HFFc6 (cell line): Measurements from ENCODE around the gene WRAP73. TPM values are rescaled to one million over a fixed set of nuclear protein-coding genes. Genes with fewer than 3 reads are reported as not detected.

Experiments
- DNase-seq: peaks from one replicate; pipeline ENCODE4 v3.0.0-alpha.2; 2018
- H3K27ac Mint-ChIP-seq: 2 replicates; pipeline ENCODE4 v1.8.0; 2020; ENCODE audit warnings: mild to moderate bottlenecking, mixed read lengths
- H3K27me3 Mint-ChIP-seq: 2 replicates; pipeline ENCODE4 v1.8.0; 2021; ENCODE audit warnings: mild to moderate bottlenecking, moderate library complexity, mixed read lengths; ENCODE audit not compliant: insufficient read depth
- H3K36me3 Mint-ChIP-seq: 2 replicates; pipeline ENCODE4 v1.8.0; 2021; ENCODE audit warnings: low read depth, mixed read lengths
- H3K4me1 Mint-ChIP-seq: 2 replicates; pipeline ENCODE4 v1.8.0; 2020; ENCODE audit warnings: low read depth, mixed read lengths
- H3K4me3 Mint-ChIP-seq: 2 replicates; pipeline ENCODE4 v1.8.0; 2020; ENCODE audit warnings: mild to moderate bottlenecking, moderate library complexity, mixed read lengths
- H3K9me3 Mint-ChIP-seq: 2 replicates; pipeline ENCODE4 v1.8.0; 2020; ENCODE audit warnings: mild to moderate bottlenecking, mixed read lengths
- CTCF ChIP-seq: fragments of 200-600 bp; sonication (generic); IDR thresholded peaks from 2 replicates; pipeline ENCODE4 v1.5.0; 2021; ENCODE audit warnings: antibody characterized with exemption, mild to moderate bottlenecking
- long read RNA-seq: library from polyadenylated mRNA; unstranded; transcript quantifications from one replicate; pipeline ENCODE4 v2.0.0, GENCODE V29; 2019
- total RNA-seq, 6 experiments: library from RNA; stranded (reverse); fragmentation: NEBNext Ultra II Directional; extraction: Animal tissue kit (Norgen Biotek cat#: 25700); gene quantifications; 2 replicates in 1 of 6; 3 replicates in 5 of 6; pipeline ENCODE4 v1.2.3, GENCODE V29; 2021

The WRAP73 gene
- total RNA-seq = 10 to 100 TPM; 11.8 to 14.8 (median 14.3) TPM
- long read RNA-seq, transcript WRAP73-201 (12 exons, 1,665 nt) = major isoform, 15 of 26 reads
- long read RNA-seq, partial matches to known transcripts = 1 of 26 reads
- long read RNA-seq, other reads (novel, unspliced or antisense) = 8 of 26 reads

DNA sequence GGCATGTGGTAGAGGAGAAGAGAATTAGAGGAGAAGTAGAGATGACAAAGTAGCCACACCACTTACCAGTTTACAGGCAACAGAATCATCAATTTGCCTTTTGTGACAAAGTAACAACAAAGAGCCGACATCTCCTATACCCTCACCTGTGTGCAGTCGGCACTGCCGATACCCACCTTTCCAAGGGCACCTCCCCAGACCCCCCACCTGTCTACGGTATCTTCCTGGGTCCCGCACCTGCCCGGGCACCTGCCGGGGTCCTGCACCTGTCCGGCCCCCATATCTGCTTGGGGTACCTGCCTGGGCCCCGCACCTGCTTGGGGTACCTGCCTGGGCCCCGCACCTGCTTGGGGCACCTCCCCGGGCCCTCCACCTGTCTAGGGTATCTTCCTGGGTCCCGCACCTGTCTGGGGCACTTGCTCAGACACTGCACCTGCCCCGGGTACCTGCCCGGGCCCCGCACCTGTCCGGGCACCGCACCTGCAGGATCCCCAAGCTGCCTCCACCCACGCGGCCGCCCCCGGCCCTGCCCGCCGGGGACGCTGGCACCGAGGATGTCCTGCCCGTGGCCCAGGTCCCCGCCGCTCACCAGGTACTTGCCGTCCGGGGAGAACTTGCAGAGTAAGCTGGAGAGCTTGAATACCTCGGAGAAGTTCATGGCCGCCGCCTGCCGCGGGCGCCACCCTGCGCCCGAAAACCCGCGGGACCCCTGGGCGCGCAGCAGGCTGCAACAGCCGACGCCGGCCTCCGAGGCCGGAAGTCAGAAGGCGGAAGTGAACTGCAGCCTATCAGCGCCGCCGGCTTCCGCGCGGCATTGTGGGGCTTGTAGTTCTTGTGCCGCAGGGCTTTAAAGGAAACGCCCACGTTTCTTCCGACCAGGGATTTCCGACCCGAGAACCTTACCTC is at the start of gene WRAP73:
WRAP73 (minus strand) TSS at position 762 of the 906 bp plus-strand sequence; CDS start at position 658, 104 bp downstream.
- peak; percentile 82 for DNase-seq
- Mint-ChIP-seq H3K9me3 (no peaks in the 10 kb centered on the region), H3K4me1 (peaks cover 16% of the 10 kb centered on the region), H3K4me3 (peak within 1 kb of the TSS; percentile 87), H3K36me3 (no peaks in the 10 kb centered on the region; the same call in 1 of the 2 replicates), H3K27ac (0 out of 2 replicates have a peak within 1 kb of the TSS, but pooled peaks have one; percentile 23), H3K27me3 (peaks cover 28% of the 10 kb centered on the region)
- peak; percentile 60 for TF ChIP-seq CTCF

GRCh38 chr1:3699596-3699995 is 49.7 kb upstream of the WRAP73 start:
- Mint-ChIP-seq H3K27me3 (peaks cover 42% of the 10 kb centered on the region), H3K4me3 (no peak overlapping the region)

GRCh38 chr1:3698660-3699408 is 48.9 kb upstream of the WRAP73 start:
- peaks cover 9% of the 10 kb centered on the region; the same call in 1 of the 2 replicates for H3K4me1 Mint-ChIP-seq
- H3K36me3 Mint-ChIP-seq = no peaks in the 10 kb centered on the region
- no peak overlapping the region for H3K27ac Mint-ChIP-seq
- H3K9me3 Mint-ChIP-seq = no peaks in the 10 kb centered on the region
- no peak overlapping the region for H3K4me3 Mint-ChIP-seq
- DNase-seq = no peak
- no peak for TF ChIP-seq CTCF
- H3K27me3 Mint-ChIP-seq = peaks cover 42% of the 10 kb centered on the region

More at GRCh38 chr1:3699596-3699995, 49.7 kb upstream of the WRAP73 start:
- Mint-ChIP-seq H3K4me1 (peaks cover 9% of the 10 kb centered on the region; the same call in 1 of the 2 replicates), H3K9me3 (no peaks in the 10 kb centered on the region), H3K27ac (no peak overlapping the region), H3K36me3 (no peaks in the 10 kb centered on the region)
- TF ChIP-seq CTCF = no peak
- DNase-seq = no peak

DNA sequence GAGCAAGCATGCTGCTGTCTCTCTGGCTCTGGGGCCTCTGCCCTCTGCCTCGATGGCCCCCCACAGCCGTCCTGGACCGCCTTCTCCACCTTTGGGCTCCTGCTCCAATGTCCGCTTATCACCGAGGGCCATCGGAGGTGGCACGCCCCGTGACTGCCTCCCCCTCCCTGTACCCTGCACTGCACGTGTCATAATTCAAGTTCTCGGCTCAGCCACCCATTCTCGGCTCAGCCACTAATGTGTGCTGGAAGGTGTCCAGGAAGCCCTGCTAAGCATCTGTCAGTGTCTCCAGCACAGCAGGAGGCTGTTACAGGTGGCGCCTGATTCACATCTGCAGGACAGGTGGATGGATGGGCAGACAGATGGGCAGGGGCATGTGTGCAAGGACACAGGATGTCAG is 47.9 kb upstream of the WRAP73 start:
- H3K9me3 Mint-ChIP-seq = no peaks in the 10 kb centered on the region
- no peaks in the 10 kb centered on the region for H3K36me3 Mint-ChIP-seq
- H3K4me3 Mint-ChIP-seq = no peak overlapping the region
- no peak overlapping the region for H3K27ac Mint-ChIP-seq
- peaks cover 5% of the 10 kb centered on the region; the same call in 1 of the 2 replicates for H3K4me1 Mint-ChIP-seq
- H3K27me3 Mint-ChIP-seq = peaks cover 45% of the 10 kb centered on the region
- no peak for DNase-seq
- no peak for TF ChIP-seq CTCF

DNA sequence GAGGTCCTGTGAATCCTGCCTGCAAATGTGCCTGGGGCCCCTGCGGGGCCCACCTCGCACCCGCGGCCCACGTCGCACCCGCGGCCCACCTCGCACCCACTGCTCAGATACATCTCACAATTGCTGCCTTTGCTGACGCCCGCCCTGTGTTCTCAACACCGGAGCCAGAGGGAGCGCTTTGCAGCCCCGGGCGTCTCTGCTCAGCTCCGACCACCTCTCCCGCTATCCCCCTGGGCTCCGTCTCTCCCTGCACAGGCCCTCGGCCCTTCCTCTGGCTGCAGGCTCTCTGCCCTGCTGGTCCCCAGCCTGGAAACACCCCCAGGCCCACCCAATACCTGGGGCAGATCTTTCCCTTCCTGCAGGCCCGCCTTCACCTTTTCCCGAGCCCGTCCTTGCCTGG is 47.2 kb upstream of the WRAP73 start:
- Mint-ChIP-seq H3K36me3 (no peaks in the 10 kb centered on the region), H3K9me3 (no peaks in the 10 kb centered on the region), H3K4me3 (no peak overlapping the region), H3K27ac (no peak overlapping the region), H3K4me1 (peaks cover 5% of the 10 kb centered on the region; the same call in 1 of the 2 replicates), H3K27me3 (peaks cover 45% of the 10 kb centered on the region)
- TF ChIP-seq CTCF = no peak
- no peak for DNase-seq
